Breast epithelium (tissue), 3 donors: ENCODE measurements around the gene PRR11.

Source experiments
- POLR2A ChIP-seq: fragments of 450-650 bp; IDR thresholded peaks from one replicate; pipeline ENCODE4 v1.6.1; 2016; ENCODE audit warnings: antibody characterized with exemption, mild to moderate bottlenecking, moderate library complexity
- POLR2AphosphoS5 ChIP-seq, 3 donors: sonication (generic); formaldehyde crosslinking; IDR thresholded peaks; one replicate each; pipeline ENCODE4 v1.6.1; 2017; ENCODE audit warnings: antibody characterized with exemption in 3 of 3
- TF ChIP-seq, protein P1 (sequence below), 3 donors: fragments of 450-650 bp; IDR thresholded peaks; one replicate each; pipeline ENCODE4 v1.5.1; 2016 to 2017; ENCODE audit warnings: antibody characterized with exemption in 3 of 3, mild to moderate bottlenecking in 3 of 3, moderate library complexity in 3 of 3

DNA sequence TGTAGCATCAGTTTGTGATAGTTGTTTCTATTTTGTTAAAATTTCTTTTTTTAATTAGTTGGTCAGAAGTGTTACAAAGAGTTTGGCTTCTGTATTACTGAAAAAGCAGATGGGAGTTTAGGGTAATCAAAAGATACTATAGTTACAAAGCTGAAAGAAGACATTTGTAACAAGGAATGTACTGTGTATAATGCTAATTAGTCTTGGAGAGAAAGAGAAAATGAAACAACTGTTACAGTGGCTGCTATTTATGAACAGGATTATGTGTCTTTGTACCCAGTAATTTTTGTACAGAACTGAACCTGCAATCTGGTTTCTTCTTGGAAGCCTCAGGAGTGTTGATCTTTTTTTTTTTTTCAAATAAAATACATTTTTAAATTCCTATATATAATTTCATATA, 79.1 kb downstream of the PRR11 start:
- TF ChIP-seq, protein P1, sequence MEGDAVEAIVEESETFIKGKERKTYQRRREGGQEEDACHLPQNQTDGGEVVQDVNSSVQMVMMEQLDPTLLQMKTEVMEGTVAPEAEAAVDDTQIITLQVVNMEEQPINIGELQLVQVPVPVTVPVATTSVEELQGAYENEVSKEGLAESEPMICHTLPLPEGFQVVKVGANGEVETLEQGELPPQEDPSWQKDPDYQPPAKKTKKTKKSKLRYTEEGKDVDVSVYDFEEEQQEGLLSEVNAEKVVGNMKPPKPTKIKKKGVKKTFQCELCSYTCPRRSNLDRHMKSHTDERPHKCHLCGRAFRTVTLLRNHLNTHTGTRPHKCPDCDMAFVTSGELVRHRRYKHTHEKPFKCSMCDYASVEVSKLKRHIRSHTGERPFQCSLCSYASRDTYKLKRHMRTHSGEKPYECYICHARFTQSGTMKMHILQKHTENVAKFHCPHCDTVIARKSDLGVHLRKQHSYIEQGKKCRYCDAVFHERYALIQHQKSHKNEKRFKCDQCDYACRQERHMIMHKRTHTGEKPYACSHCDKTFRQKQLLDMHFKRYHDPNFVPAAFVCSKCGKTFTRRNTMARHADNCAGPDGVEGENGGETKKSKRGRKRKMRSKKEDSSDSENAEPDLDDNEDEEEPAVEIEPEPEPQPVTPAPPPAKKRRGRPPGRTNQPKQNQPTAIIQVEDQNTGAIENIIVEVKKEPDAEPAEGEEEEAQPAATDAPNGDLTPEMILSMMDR (IDR thresholded peaks at IDR 0.05), result no peak
- TF ChIP-seq POLR2A, result no peak
- TF ChIP-seq POLR2AphosphoS5 (IDR thresholded peaks at IDR 0.05), result no peak
